GM12873 (cell line): ENCODE data around the gene GCNA.

Experiments used
- TF ChIP-seq, protein P1 (sequence below): IDR thresholded peaks from 2 replicates; pipeline ENCODE4 v1.5.1; 2012; ENCODE audit warnings: low read depth, mild to moderate bottlenecking, moderate library complexity, low read length, control low read depth; ENCODE audit not compliant: insufficient read depth; ENCODE audit errors: missing control alignments

GCNA gene

DNA sequence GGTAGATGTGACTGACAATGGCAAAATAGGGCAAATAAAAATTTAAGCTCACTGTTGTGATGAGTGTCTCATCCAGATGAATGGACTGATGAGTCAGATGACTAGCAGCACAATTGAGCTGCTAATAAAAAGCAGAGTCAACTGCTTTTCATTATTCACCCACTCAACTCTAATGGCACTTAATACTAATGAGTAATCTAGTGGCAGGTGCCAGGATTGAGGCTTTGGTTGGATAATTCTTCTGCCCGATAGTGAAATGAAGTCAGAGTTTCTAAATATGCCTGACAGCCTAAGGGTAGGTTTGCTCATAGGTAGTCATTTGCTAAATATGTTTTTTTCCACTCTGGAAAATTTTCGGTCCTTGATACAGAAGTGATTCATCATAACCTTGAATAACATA is 34.9 kb upstream of the GCNA start:
- TF ChIP-seq, protein P1, sequence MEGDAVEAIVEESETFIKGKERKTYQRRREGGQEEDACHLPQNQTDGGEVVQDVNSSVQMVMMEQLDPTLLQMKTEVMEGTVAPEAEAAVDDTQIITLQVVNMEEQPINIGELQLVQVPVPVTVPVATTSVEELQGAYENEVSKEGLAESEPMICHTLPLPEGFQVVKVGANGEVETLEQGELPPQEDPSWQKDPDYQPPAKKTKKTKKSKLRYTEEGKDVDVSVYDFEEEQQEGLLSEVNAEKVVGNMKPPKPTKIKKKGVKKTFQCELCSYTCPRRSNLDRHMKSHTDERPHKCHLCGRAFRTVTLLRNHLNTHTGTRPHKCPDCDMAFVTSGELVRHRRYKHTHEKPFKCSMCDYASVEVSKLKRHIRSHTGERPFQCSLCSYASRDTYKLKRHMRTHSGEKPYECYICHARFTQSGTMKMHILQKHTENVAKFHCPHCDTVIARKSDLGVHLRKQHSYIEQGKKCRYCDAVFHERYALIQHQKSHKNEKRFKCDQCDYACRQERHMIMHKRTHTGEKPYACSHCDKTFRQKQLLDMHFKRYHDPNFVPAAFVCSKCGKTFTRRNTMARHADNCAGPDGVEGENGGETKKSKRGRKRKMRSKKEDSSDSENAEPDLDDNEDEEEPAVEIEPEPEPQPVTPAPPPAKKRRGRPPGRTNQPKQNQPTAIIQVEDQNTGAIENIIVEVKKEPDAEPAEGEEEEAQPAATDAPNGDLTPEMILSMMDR: no peak

DNA sequence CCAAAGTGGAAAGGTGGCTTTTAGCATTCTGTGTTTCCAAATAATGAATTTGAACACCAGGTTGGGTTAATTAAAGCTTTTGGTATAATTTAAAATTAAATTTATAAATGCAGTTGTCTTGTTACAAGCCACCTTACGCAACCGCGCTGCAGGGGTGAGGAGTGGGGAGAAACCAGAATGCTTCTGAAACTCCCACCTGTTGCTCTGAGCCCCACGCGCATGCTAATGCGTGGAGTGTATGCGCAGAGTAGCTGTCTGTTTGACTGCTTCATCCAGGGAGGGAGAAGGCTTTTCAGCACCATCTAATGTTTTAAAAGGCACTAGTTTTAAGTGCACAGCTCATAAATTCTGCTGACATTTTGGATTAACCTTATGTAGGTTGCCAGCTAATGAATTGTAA is 32.9 kb upstream of the GCNA start:
- TF ChIP-seq, protein P1: no peak

DNA sequence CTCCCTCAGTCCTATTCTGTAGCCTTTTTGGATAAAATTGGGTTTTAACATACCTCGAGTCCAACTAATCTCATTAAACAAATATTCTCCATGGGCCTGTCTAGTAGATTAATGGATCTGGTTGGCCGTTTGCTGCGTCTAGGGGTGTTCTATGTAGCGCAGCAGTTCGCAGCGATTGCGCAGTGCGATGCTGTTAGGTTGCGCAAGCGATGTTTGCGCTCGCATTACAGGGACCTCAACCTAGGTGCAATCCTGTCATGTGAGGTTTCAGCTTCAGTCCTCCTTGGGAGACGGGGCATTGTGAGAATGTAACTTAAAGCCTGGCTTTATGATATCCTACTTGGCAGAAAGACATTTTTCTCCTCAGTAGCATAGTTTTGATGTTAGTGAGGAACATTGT is 31.4 kb upstream of the GCNA start:
- TF ChIP-seq, protein P1: no peak

DNA sequence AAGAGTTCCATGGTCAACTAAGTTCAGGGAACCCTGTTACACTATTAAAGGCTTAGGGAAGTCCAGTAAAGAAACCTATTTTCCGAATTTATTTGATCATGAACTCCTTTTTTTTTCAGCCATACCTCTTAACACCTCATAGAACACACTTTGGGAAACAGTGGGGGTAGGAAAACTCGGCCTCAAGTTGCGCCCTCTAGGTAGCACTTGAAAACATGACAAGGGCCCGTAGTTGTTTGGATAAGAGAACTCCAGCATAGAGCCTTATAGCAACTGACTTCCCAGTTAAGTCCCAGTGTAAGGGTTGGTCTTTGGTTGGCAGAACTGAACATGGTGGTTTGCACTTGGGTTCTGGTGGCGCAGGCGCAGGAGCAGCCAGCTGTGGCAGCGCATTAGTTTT is 30.9 kb upstream of the GCNA start:
- TF ChIP-seq, protein P1: no peak

DNA sequence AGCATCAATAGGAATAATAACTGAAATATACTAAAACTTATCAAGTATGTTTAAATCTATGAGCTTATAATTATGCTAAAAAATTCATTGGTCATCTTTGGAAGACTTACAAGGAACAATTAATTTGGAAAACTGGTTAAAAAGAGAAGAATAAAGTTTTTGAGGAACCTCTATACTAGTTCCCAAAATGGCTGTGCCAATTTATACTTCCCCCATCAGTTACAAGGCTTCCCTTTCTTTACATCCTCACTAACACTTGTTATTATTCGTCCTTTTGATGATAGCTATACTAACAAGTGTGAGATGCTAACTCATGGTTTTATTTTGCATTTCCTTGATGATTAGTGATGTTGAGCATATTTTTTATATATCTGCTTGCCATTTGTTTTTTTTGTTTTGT is 28.3 kb upstream of the GCNA start:
- TF ChIP-seq, protein P1: no peak

DNA sequence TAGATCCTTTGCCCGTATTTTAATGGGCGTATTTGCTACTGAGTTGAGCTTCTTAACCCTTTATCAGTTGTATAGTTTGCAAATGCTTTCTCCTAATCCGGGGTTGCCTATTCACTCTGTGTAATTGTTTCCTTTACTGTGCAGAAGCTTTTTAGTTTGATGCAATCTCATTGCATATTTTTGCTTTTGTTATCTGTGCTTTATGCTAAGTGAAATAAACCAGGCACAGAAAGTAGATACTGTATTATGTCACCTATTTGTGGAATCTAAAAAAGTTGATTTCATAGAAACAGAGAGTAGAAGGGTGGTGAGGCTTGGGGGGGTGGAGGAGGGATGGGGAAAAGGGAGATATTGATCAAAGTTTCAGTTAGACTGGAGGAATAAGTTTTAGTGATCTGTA is 27.7 kb upstream of the GCNA start:
- TF ChIP-seq, protein P1: no peak

DNA sequence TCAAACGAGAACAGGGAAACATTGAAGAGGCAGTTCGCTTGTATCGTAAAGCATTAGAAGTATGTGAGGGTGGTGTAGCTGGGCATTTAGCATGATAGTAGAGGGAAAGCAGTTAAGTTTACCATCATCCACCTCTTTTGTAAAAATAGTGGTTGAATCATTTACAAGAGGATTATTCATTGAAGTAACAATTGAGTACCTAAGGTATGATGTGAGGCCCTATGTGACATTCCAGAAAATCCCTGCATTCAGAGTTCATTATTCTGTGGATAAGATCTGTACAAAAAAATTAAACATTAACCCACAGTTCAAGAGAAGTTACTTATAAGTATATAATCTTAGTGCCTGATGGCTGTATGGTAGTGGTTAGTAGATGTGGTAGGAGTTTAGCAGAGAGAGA is 22.2 kb upstream of the GCNA start:
- TF ChIP-seq, protein P1: no peak
